ENCODE measurements around the gene VCP.

VCP gene

DNA sequence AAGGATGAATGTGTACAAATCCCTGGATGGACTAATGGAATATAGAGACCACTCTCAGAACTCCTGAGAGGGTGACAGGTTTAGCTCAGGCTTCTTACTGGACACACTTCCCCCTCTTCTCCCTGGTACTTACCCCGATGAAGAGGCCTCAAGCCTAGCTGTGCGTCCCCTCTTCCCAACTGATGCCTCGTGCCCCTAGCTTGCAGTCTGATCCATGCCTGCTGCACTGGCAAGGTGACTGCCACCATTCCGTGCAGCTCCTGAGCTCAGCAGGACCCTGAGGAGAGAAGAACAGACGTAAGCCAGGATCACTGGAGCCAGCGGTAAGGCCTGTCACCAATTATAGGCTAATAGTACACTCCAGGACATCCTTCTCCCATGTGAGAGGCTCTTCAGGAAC lies 36.0 kb upstream of the VCP start:
- Histone ChIP-seq H2AK5ac (ENCODE audit: low read length) (no peak overlapping the region), H4K8ac (ENCODE audit: low read depth, low read length) (no peak overlapping the region), H3K9ac (ENCODE audit: low read length) (no peak overlapping the region), H4K5ac (ENCODE audit: low read length) (no peak overlapping the region), H3K27ac (ENCODE audit: low read depth, low read length) (no peak overlapping the region), H3K4me3 (ENCODE audit: low read length) (no peak overlapping the region), H3K18ac (ENCODE audit: low read length) (no peak overlapping the region), H2BK5ac (ENCODE audit: low read length) (no peak overlapping the region), H3K56ac (ENCODE audit: low read length) (no peak overlapping the region), H3K4ac (ENCODE audit: low read depth, low read length) (no peak overlapping the region), H2BK120ac (ENCODE audit: low read depth, low read length) (no peak overlapping the region), H3K79me2 (ENCODE audit: control insufficient read depth, insufficient read depth, low read length) (no peaks in the 10 kb centered on the region), H3K4me2 (ENCODE audit: low read length) (no peak overlapping the region), H3K36me3 (ENCODE audit: control insufficient read depth, insufficient read depth, low read length) (no peaks in the 10 kb centered on the region), H2BK15ac (replicated peaks; ENCODE audit: low read depth) (no peak overlapping the region), H3K27me3 (ENCODE audit: insufficient read depth, low read length, poor library complexity) (no peaks in the 10 kb centered on the region), H3K4me1 (ENCODE audit: control insufficient read depth, low read depth, low read length) (peaks cover 3% of the 10 kb centered on the region), H3K23ac (ENCODE audit: low read length) (no peak overlapping the region), H3K79me1 (ENCODE audit: low read length) (peaks cover 10% of the 10 kb centered on the region)
- no peak for DNase-seq
- no CpG with 5 or more reads among the region's 6 CpGs for WGBS (ENCODE audit: extremely low coverage, insufficient coverage, low lambda C conversion rate)

DNA sequence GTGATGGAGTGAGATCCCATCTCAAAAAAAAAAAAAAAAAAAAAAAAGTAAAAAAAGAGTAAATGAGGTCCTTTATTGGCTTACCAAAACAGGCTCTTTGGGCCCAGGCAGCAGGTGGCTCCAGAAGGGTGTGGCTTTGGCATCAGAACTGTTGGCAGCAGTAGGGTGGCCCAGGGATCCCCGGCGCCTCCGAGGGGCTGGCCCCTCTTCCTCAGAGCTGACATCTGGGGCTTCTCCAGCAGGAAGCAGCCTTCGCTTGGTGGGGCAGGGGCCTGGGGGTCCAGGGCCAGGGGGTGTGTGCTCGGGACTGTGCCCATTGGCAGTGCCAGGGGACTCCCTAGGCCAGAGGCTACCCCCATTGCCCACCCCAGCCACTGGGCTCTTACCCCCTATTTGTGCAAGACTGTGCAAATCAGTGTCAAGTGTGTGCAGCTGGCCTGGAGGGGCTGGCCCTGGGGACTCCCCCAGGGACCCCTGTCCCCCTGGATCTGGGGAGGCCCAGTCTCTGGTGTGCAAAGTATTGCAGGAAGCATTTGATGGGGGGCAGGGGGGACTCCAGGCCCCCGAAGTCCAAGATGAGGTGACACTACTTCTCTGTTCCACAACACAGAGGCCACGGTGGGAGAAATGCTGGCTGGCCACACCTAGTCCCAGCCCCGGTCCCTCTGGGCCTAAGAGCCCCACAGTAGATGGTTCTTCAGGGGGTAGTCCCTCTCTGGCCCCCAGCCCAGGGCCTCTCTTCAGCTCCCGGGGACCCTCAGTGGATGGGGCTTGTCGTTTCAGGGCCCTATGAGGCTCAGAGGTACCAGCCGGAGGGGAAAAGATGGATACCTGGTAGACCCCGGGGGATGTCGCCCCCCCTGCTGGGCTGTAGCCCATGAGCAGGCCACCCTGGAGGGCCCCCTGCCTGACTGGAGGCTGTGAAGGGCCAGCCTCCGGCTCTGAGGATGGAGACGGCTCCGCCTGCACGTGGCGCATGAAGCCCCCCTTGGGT lies 35.2 kb upstream of the VCP start:
- Histone ChIP-seq H3K56ac (ENCODE audit: low read length) (no peak overlapping the region), H3K27me3 (ENCODE audit: insufficient read depth, low read length, poor library complexity) (no peaks in the 10 kb centered on the region), H3K9ac (ENCODE audit: low read length) (no peak overlapping the region), H2BK120ac (ENCODE audit: low read depth, low read length) (no peak overlapping the region), H4K5ac (ENCODE audit: low read length) (no peak overlapping the region), H3K27ac (ENCODE audit: low read depth, low read length) (no peak overlapping the region), H3K4me2 (ENCODE audit: low read length) (no peak overlapping the region), H3K79me1 (ENCODE audit: low read length) (peaks cover 8% of the 10 kb centered on the region), H2BK15ac (replicated peaks; ENCODE audit: low read depth) (no peak overlapping the region), H2AK5ac (ENCODE audit: low read length) (no peak overlapping the region), H3K36me3 (ENCODE audit: control insufficient read depth, insufficient read depth, low read length) (no peaks in the 10 kb centered on the region), H3K18ac (ENCODE audit: low read length) (no peak overlapping the region), H3K4me1 (ENCODE audit: control insufficient read depth, low read depth, low read length) (peaks cover 3% of the 10 kb centered on the region), H3K79me2 (ENCODE audit: control insufficient read depth, insufficient read depth, low read length) (peaks cover under 1% of the 10 kb centered on the region), H2BK5ac (ENCODE audit: low read length) (no peak overlapping the region), H3K4me3 (ENCODE audit: low read length) (no peak overlapping the region), H3K4ac (ENCODE audit: low read depth, low read length) (no peak overlapping the region), H4K8ac (ENCODE audit: low read depth, low read length) (no peak overlapping the region), H3K23ac (ENCODE audit: low read length) (no peak overlapping the region)
- WGBS (ENCODE audit: extremely low coverage, insufficient coverage, low lambda C conversion rate): no CpG with 5 or more reads among the region's 18 CpGs
- no peak for DNase-seq

- no peak overlapping the region for H4K5ac ChIP-seq (ENCODE audit: low read length)
- H4K8ac ChIP-seq (ENCODE audit: low read depth, low read length): no peak overlapping the region
- H3K36me3 ChIP-seq (ENCODE audit: control insufficient read depth, insufficient read depth, low read length): no peaks in the 10 kb centered on the region
Measured at GRCh38 chr9:35106343-35106730, 33.9 kb upstream of the VCP start.

GRCh38 chr9:35105571-35106342 lies 33.3 kb upstream of the VCP start:
- Histone ChIP-seq H3K4ac (ENCODE audit: low read depth, low read length) (no peak overlapping the region), H3K27me3 (ENCODE audit: insufficient read depth, low read length, poor library complexity) (no peaks in the 10 kb centered on the region), H4K5ac (ENCODE audit: low read length) (no peak overlapping the region), H2BK120ac (ENCODE audit: low read depth, low read length) (no peak overlapping the region), H3K36me3 (ENCODE audit: control insufficient read depth, insufficient read depth, low read length) (no peaks in the 10 kb centered on the region), H2AK5ac (ENCODE audit: low read length) (no peak overlapping the region), H3K27ac (ENCODE audit: low read depth, low read length) (no peak overlapping the region), H3K79me2 (ENCODE audit: control insufficient read depth, insufficient read depth, low read length) (peaks cover 13% of the 10 kb centered on the region), H3K4me2 (ENCODE audit: low read length) (no peak overlapping the region), H2BK15ac (replicated peaks; ENCODE audit: low read depth) (no peak overlapping the region), H3K18ac (ENCODE audit: low read length) (no peak overlapping the region), H2BK5ac (ENCODE audit: low read length) (no peak overlapping the region), H3K4me3 (ENCODE audit: low read length) (no peak overlapping the region), H3K56ac (ENCODE audit: low read length) (no peak overlapping the region), H3K9ac (ENCODE audit: low read length) (no peak overlapping the region), H3K23ac (ENCODE audit: low read length) (no peak overlapping the region), H3K4me1 (ENCODE audit: control insufficient read depth, low read depth, low read length) (peaks cover 4% of the 10 kb centered on the region), H4K8ac (ENCODE audit: low read depth, low read length) (no peak overlapping the region), H3K79me1 (ENCODE audit: low read length) (peaks cover 14% of the 10 kb centered on the region)
- DNase-seq: no peak
- WGBS (ENCODE audit: extremely low coverage, insufficient coverage, low lambda C conversion rate): no CpG with 5 or more reads among the region's 13 CpGs

More at GRCh38 chr9:35106343-35106730, 33.9 kb upstream of the VCP start:
- H3K23ac ChIP-seq (ENCODE audit: low read length): no peak overlapping the region
- H3K79me2 ChIP-seq (ENCODE audit: control insufficient read depth, insufficient read depth, low read length): peaks cover 13% of the 10 kb centered on the region
- H3K27ac ChIP-seq (ENCODE audit: low read depth, low read length): no peak overlapping the region
- no CpG with 5 or more reads among the region's 7 CpGs for WGBS (ENCODE audit: extremely low coverage, insufficient coverage, low lambda C conversion rate)
- no peak overlapping the region for H3K4ac ChIP-seq (ENCODE audit: low read depth, low read length)
- no peak overlapping the region for H3K4me3 ChIP-seq (ENCODE audit: low read length)
- H3K4me1 ChIP-seq (ENCODE audit: control insufficient read depth, low read depth, low read length): peaks cover 5% of the 10 kb centered on the region
- H3K79me1 ChIP-seq (ENCODE audit: low read length): peaks cover 16% of the 10 kb centered on the region
- H3K4me2 ChIP-seq (ENCODE audit: low read length): no peak overlapping the region
- no peak overlapping the region for H3K56ac ChIP-seq (ENCODE audit: low read length)
- no peak overlapping the region for H2BK15ac ChIP-seq (replicated peaks; ENCODE audit: low read depth)
- no peak overlapping the region for H2AK5ac ChIP-seq (ENCODE audit: low read length)
- no peak overlapping the region for H3K9ac ChIP-seq (ENCODE audit: low read length)
- H2BK5ac ChIP-seq (ENCODE audit: low read length): no peak overlapping the region
- no peak for DNase-seq
- H2BK120ac ChIP-seq (ENCODE audit: low read depth, low read length): no peak overlapping the region
- H3K18ac ChIP-seq (ENCODE audit: low read length): no peak overlapping the region
- no peaks in the 10 kb centered on the region for H3K27me3 ChIP-seq (ENCODE audit: insufficient read depth, low read length, poor library complexity)

DNA sequence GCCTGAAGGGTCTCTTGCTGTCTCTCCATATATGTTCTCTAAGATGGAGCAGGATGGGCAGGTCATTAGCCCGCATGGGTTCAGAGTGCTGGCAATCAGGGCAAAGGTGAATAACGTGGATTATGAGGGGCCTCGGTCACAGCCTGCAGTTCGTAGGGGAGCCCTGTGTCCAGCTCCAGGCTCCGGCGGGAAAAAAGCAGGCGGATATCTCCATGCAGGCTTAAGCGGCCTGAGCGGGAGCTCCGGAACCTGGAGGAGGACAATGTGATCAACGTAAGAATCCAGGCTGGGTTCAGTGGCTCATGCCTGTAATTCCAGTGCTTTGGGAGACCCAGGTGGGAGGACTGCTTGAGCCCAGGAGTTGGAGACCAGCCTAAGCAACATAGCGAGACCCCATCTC lies 32.7 kb upstream of the VCP start:
- H3K23ac ChIP-seq (ENCODE audit: low read length): no peak overlapping the region
- no peak overlapping the region for H3K56ac ChIP-seq (ENCODE audit: low read length)

More for the DNA sequence above, 32.7 kb upstream of the VCP start:
- H2BK15ac ChIP-seq (replicated peaks; ENCODE audit: low read depth): no peak overlapping the region
- no peak overlapping the region for H3K27ac ChIP-seq (ENCODE audit: low read depth, low read length)
- no peak for DNase-seq
- peaks cover 11% of the 10 kb centered on the region for H3K79me1 ChIP-seq (ENCODE audit: low read length)
- H3K4me3 ChIP-seq (ENCODE audit: low read length): no peak overlapping the region
- H4K5ac ChIP-seq (ENCODE audit: low read length): no peak overlapping the region
- H3K36me3 ChIP-seq (ENCODE audit: control insufficient read depth, insufficient read depth, low read length): no peaks in the 10 kb centered on the region
- no peak overlapping the region for H3K18ac ChIP-seq (ENCODE audit: low read length)
- H3K4me1 ChIP-seq (ENCODE audit: control insufficient read depth, low read depth, low read length): peaks cover 2% of the 10 kb centered on the region
- no peak overlapping the region for H3K9ac ChIP-seq (ENCODE audit: low read length)
- no peaks in the 10 kb centered on the region for H3K27me3 ChIP-seq (ENCODE audit: insufficient read depth, low read length, poor library complexity)
- no CpG with 5 or more reads among the region's 12 CpGs for WGBS (ENCODE audit: extremely low coverage, insufficient coverage, low lambda C conversion rate)
- no peak overlapping the region for H3K4me2 ChIP-seq (ENCODE audit: low read length)
- no peak overlapping the region for H2AK5ac ChIP-seq (ENCODE audit: low read length)
- no peak overlapping the region for H3K4ac ChIP-seq (ENCODE audit: low read depth, low read length)
- no peak overlapping the region for H2BK120ac ChIP-seq (ENCODE audit: low read depth, low read length)
- no peak overlapping the region for H2BK5ac ChIP-seq (ENCODE audit: low read length)
- H4K8ac ChIP-seq (ENCODE audit: low read depth, low read length): no peak overlapping the region
- peaks cover 13% of the 10 kb centered on the region for H3K79me2 ChIP-seq (ENCODE audit: control insufficient read depth, insufficient read depth, low read length)

All from mesendoderm (in vitro differentiated cells).